ENCODE measurements around the gene SRGN.
"Not testable (repeated sequence)": the region's sequence is repeated elsewhere in the genome, so short reads cannot be mapped to it uniquely, and the experiment has no call there.

DNA sequence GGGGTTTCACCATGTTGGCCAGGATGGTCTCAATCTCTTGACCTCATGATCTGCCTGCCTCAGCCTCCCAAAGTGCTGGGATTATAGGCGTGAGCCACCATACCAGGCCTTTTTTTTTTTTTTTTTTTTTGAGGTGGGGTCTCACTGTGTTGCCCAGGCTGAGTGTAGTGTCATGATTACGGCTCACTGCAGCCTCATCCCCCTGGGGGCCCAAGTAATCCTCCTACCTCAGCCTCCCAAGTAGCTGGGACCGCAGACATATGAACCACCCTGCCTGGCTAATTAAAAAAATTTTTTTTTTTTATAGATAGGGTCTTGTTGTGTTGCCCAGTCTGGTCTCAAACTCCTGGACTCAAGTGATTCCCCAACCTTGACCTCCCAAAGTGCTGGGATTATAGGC lies 54.2 kb downstream of the SRGN start:
- TF ChIP-seq, protein P1, sequence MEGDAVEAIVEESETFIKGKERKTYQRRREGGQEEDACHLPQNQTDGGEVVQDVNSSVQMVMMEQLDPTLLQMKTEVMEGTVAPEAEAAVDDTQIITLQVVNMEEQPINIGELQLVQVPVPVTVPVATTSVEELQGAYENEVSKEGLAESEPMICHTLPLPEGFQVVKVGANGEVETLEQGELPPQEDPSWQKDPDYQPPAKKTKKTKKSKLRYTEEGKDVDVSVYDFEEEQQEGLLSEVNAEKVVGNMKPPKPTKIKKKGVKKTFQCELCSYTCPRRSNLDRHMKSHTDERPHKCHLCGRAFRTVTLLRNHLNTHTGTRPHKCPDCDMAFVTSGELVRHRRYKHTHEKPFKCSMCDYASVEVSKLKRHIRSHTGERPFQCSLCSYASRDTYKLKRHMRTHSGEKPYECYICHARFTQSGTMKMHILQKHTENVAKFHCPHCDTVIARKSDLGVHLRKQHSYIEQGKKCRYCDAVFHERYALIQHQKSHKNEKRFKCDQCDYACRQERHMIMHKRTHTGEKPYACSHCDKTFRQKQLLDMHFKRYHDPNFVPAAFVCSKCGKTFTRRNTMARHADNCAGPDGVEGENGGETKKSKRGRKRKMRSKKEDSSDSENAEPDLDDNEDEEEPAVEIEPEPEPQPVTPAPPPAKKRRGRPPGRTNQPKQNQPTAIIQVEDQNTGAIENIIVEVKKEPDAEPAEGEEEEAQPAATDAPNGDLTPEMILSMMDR (IDR thresholded peaks at IDR 0.05), result not testable (repeated sequence)
- TF ChIP-seq POLR2A, POLR2AphosphoS5, EP300 (IDR thresholded peaks at IDR 0.05): not testable (repeated sequence)

All from upper lobe of left lung (tissue), 4 donors.